Measurements from ENCODE around the gene VPS4A.
"Not testable (repeated sequence)": the region's sequence is repeated elsewhere in the genome, so short reads cannot be mapped to it uniquely, and the experiment has no call there.

The VPS4A gene

GRCh38 chr16:69349536-69349935 is 38.4 kb downstream of the VPS4A start:
- H3K4me3 ChIP-seq (ENCODE audit: low read length) = no peak overlapping the region
- no peak for TF ChIP-seq ZNF274 (IDR thresholded peaks at IDR 0.05; ENCODE audit: low read depth, low read length)

GRCh38 chr16:69350536-69351133 is 39.5 kb downstream of the VPS4A start:
- TF ChIP-seq ZNF274 (IDR thresholded peaks at IDR 0.05; ENCODE audit: low read depth, low read length) = no peak
- H3K4me3 ChIP-seq (ENCODE audit: low read length) = no peak overlapping the region

- no peak for TF ChIP-seq ZNF274 (IDR thresholded peaks at IDR 0.05; ENCODE audit: low read depth, low read length)
- H3K4me3 ChIP-seq (ENCODE audit: low read length) = no peak within 1 kb of the TSS
Measured at GRCh38 chr16:69351309-69352027, 40.3 kb downstream of the VPS4A start, which contains the start of gene TMED6. TSS of gene TMED6 (minus strand) at chr16:69351786. CDS start at chr16:69351753, 33 bp downstream.

- not testable (repeated sequence) for H3K4me3 ChIP-seq (ENCODE audit: low read length)
Measured at GRCh38 chr16:69360070-69360469, 48.9 kb downstream of the VPS4A start.

- H3K4me3 ChIP-seq (ENCODE audit: low read length) = no peak overlapping the region
- TF ChIP-seq ZNF274 (IDR thresholded peaks at IDR 0.05; ENCODE audit: low read depth, low read length) = no peak
Measured at GRCh38 chr16:69363281-69363717, 52.1 kb downstream of the VPS4A start.

- no peak for TF ChIP-seq ZNF274 (IDR thresholded peaks at IDR 0.05; ENCODE audit: low read depth, low read length)
- H3K4me3 ChIP-seq (ENCODE audit: low read length) = no peak overlapping the region
Measured at GRCh38 chr16:69364088-69364487, 52.9 kb downstream of the VPS4A start.

GRCh38 chr16:69365901-69366300 is 54.8 kb downstream of the VPS4A start:
- TF ChIP-seq ZNF274 (IDR thresholded peaks at IDR 0.05; ENCODE audit: low read depth, low read length) = no peak
- no peak overlapping the region for H3K4me3 ChIP-seq (ENCODE audit: low read length)

GRCh38 chr16:69366431-69366830 is 55.3 kb downstream of the VPS4A start:
- no peak overlapping the region for H3K4me3 ChIP-seq (ENCODE audit: low read length)
- TF ChIP-seq ZNF274 (IDR thresholded peaks at IDR 0.05; ENCODE audit: low read depth, low read length) = no peak

- no peak overlapping the region for H3K4me3 ChIP-seq (ENCODE audit: low read length)
- TF ChIP-seq ZNF274 (IDR thresholded peaks at IDR 0.05; ENCODE audit: low read depth, low read length) = no peak
Measured at GRCh38 chr16:69367980-69368379, 56.8 kb downstream of the VPS4A start.

GRCh38 chr16:69368866-69369265 is 57.7 kb downstream of the VPS4A start:
- no peak for TF ChIP-seq ZNF274 (IDR thresholded peaks at IDR 0.05; ENCODE audit: low read depth, low read length)
- H3K4me3 ChIP-seq (ENCODE audit: low read length) = no peak overlapping the region

- TF ChIP-seq ZNF274 (IDR thresholded peaks at IDR 0.05; ENCODE audit: low read depth, low read length) = no peak
- no peak overlapping the region for H3K4me3 ChIP-seq (ENCODE audit: low read length)
Measured at GRCh38 chr16:69371564-69371963, 60.4 kb downstream of the VPS4A start.

- TF ChIP-seq ZNF274 (IDR thresholded peaks at IDR 0.05; ENCODE audit: low read depth, low read length) = no peak
- no peak overlapping the region for H3K4me3 ChIP-seq (ENCODE audit: low read length)
Measured at GRCh38 chr16:69373019-69373418, 61.9 kb downstream of the VPS4A start.
